HCT116 (cell line): ENCODE measurements around the gene NCF4. TPM values are rescaled to one million over a fixed set of nuclear protein-coding genes. Genes with fewer than 3 reads are reported as not detected.

Source experiments
- ATAC-seq: fragments of 200-7000 bp; cut with Tn5 transposase; 2 replicates; pipeline ENCODE4 v1.9.1; 2020; ENCODE audit warnings: mild to moderate bottlenecking, moderate library complexity
- BruUV-seq: library from RNA; stranded (reverse); fragments of 400-500 nt; replicated peaks from 2 replicates; lab custom pipeline; 2021; lab: Mats Ljungman, UMichigan
- CTCF ChIA-PET: fragments of 300-600 bp; sonication (Branson Sonifier 250); formaldehyde crosslinking; loops from one replicate; lab custom pipeline; 2021; ENCODE audit warnings: antibody characterized with exemption; lab: Charles Lee
- POLR2A ChIA-PET: fragments of 300-600, 350-600 bp; sonication (Branson Sonifier 250); formaldehyde crosslinking; loops from one replicate; lab custom pipeline; 2021; ENCODE audit warnings: antibody characterized with exemption; lab: Charles Lee
- RAD21 ChIA-PET, 2 experiments: fragments of 300-600 bp; sonication (Branson Sonifier 250); formaldehyde crosslinking; loops; one replicate each; lab custom pipeline; 2023; ENCODE audit warnings: low total read pairs in 2 of 2; ENCODE audit not compliant: uncharacterized antibody in 2 of 2, unreplicated experiment in 2 of 2, low non-redundant PET in 1 of 2; lab: Charles Lee
- DNase-seq: peaks from one replicate; pipeline ENCODE4 v3.0.0-alpha.2; 2010; ENCODE audit warnings: low read depth, low spot score
- H2AFZ ChIP-seq: fragments of 200-600 bp; shearing (Covaris generic), sonication (generic); 2 replicates; pipeline ENCODE4 v1.6.1; 2017; ENCODE audit warnings: low read depth, mixed run types, mixed read lengths, antibody characterized with exemption, low read length; ENCODE audit not compliant: poor library complexity, severe bottlenecking
- H3K27ac ChIP-seq: 2 replicates; pipeline ENCODE4 v1.5.1; 2012; ENCODE audit warnings: low read depth, low read length
- H3K27me3 ChIP-seq: fragments of 200-600 bp; sonication (generic); 2 replicates; pipeline ENCODE4 v1.6.1; 2016; ENCODE audit warnings: mixed run types, low read length, mixed read lengths; ENCODE audit not compliant: insufficient read depth
- H3K36me3 ChIP-seq, 2 experiments: fragments of 200-500 bp in 1 of 2; fragments of 200-600 bp in 1 of 2; sonication (Bioruptor generic) in 1 of 2; sonication (generic) in 1 of 2; 2 replicates each; pipeline versions ENCODE4 v1.5.1 to v1.6.1; 2014 to 2016; ENCODE audit warnings: low read length in 2 of 2, inconsistent platforms in 1 of 2, mixed read lengths in 1 of 2, mixed run types in 1 of 2; ENCODE audit not compliant: insufficient read depth in 2 of 2, control insufficient read depth in 1 of 2
- H3K4me1 ChIP-seq, 2 experiments: fragments of 200-600 bp in 1 of 2; sonication (generic) in 1 of 2; 2 replicates each; pipeline versions ENCODE4 v1.5.1 to v1.6.1; 2012 to 2017; ENCODE audit warnings: low read length in 2 of 2, inconsistent platforms in 1 of 2, mild to moderate bottlenecking in 1 of 2, mixed read lengths in 1 of 2, mixed run types in 1 of 2, moderate library complexity in 1 of 2; ENCODE audit not compliant: insufficient read depth in 2 of 2, control insufficient read depth in 1 of 2
- H3K4me2 ChIP-seq: fragments of 200-600 bp; sonication (generic); 2 replicates; pipeline ENCODE4 v1.6.1; 2017; ENCODE audit warnings: mixed run types, low read length, mixed read lengths
- H3K4me3 ChIP-seq, 2 experiments: fragments of 200-600 bp in 1 of 2; sonication (generic) in 1 of 2; replicated peaks in 1 of 2; 2 replicates each; pipeline ENCODE4 v1.5.1; 2011 to 2016; ENCODE audit warnings: low read length in 2 of 2, control low read depth in 1 of 2, low read depth in 1 of 2, mild to moderate bottlenecking in 1 of 2, mixed read lengths in 1 of 2, mixed run types in 1 of 2
- H3K79me2 ChIP-seq: fragments of 200-600 bp; sonication (generic); 2 replicates; pipeline ENCODE4 v1.6.1; 2017; ENCODE audit warnings: mild to moderate bottlenecking, mixed run types, low read length, moderate library complexity, mixed read lengths; ENCODE audit not compliant: insufficient read depth
- H3K9ac ChIP-seq: fragments of 200-600 bp; sonication (generic); 2 replicates; pipeline ENCODE4 v1.6.1; 2016; ENCODE audit warnings: low read length, mixed read lengths
- H3K9me2 ChIP-seq: fragments of 200-600 bp; sonication (generic), shearing (Covaris generic); 2 replicates; pipeline ENCODE4 v1.6.1; 2017; ENCODE audit warnings: mixed run types, mild to moderate bottlenecking, moderate library complexity; ENCODE audit not compliant: insufficient read depth
- H3K9me3 ChIP-seq, 2 experiments: fragments of 200-500 bp in 1 of 2; fragments of 200-600 bp in 1 of 2; sonication (Bioruptor generic) in 1 of 2; sonication (generic) in 1 of 2; 2 replicates each; pipeline ENCODE4 v1.6.1; 2014 to 2017; ENCODE audit warnings: low read length in 2 of 2, mixed read lengths in 2 of 2, inconsistent platforms in 1 of 2, low read depth in 1 of 2, mild to moderate bottlenecking in 1 of 2, mixed run types in 1 of 2, moderate library complexity in 1 of 2; ENCODE audit not compliant: control insufficient read depth in 1 of 2, insufficient read depth in 1 of 2
- H4K20me1 ChIP-seq: fragments of 200-600 bp; sonication (generic), shearing (Covaris generic); 2 replicates; pipeline ENCODE4 v1.6.1; 2017; ENCODE audit warnings: mixed run types, mild to moderate bottlenecking, moderate library complexity; ENCODE audit not compliant: insufficient read depth
- CEBPB ChIP-seq: IDR thresholded peaks from 2 replicates; pipeline ENCODE4 v1.6.1; 2012; ENCODE audit warnings: low read depth
- CTCF ChIP-seq, 3 experiments: fragments of 200-600 bp in 1 of 3; sonication (generic) in 1 of 3; IDR thresholded peaks in 2 of 3; conservative IDR thresholded peaks in 1 of 3; 2 replicates each; pipeline ENCODE4 v1.5.1; 2012 to 2017; ENCODE audit warnings: low read depth in 2 of 3, low read length in 2 of 3, antibody characterized with exemption in 1 of 3, borderline replicate concordance in 1 of 3, control low read depth in 1 of 3, mild to moderate bottlenecking in 1 of 3, mixed read lengths in 1 of 3, mixed run types in 1 of 3, moderate library complexity in 1 of 3; ENCODE audit not compliant: insufficient read depth in 1 of 3
- EGR1 ChIP-seq: IDR thresholded peaks from 2 replicates; pipeline ENCODE4 v1.6.1; 2012; ENCODE audit warnings: low read depth
- ELF1 ChIP-seq: IDR thresholded peaks from 2 replicates; pipeline ENCODE4 v1.6.1; 2012; ENCODE audit warnings: low read depth, borderline replicate concordance
- EZH2 ChIP-seq: fragments of 200-600 bp; sonication (generic); IDR thresholded peaks from 2 replicates; pipeline ENCODE4 v1.6.1; 2017; ENCODE audit warnings: antibody characterized with exemption, mixed run types
- MAX ChIP-seq: IDR thresholded peaks from 2 replicates; pipeline ENCODE4 v1.6.1; 2012
- RAD21 ChIP-seq: IDR thresholded peaks from 2 replicates; pipeline ENCODE4 v1.6.1; 2012; ENCODE audit warnings: low read depth, mild to moderate bottlenecking
- intact Hi-C: fragments of 100-400 bp; cut with micrococcal nuclease; formaldehyde crosslinking; loops from 2 replicates; pipeline ENCODE4 v1.10.0; 2022
- total RNA-seq: library from RNA; stranded (reverse); gene quantifications from one replicate; pipeline ENCODE4 v1.2.1, GENCODE V29; 2021; ENCODE audit not compliant: unreplicated experiment

Gene NCF4
- total RNA-seq, 1 experiment from 2014 or later: 0.37 TPM

- Histone ChIP-seq H2AFZ (no peak overlapping the region), H3K79me2 (no peaks in the 10 kb centered on the region), H3K9me3 (no peaks in the 10 kb centered on the region), H3K4me1 (no peaks in the 10 kb centered on the region), H3K27ac (no peak overlapping the region), H3K4me3 (no peak overlapping the region), H4K20me1 (no peaks in the 10 kb centered on the region), H3K9me2 (no peaks in the 10 kb centered on the region), H3K36me3 (no peaks in the 10 kb centered on the region), H3K4me2 (no peak overlapping the region), H3K9ac (no peak overlapping the region), H3K27me3 (peaks cover 5% of the 10 kb centered on the region; the same call in 1 of the 2 replicates)
- ATAC-seq: no peak
- no peak for DNase-seq
- intact Hi-C loops: no loop called here
- POLR2A ChIA-PET: no interaction called here
- CTCF ChIA-PET: interaction anchor here (4.7 kb wide), 1 partner anchor 10 kb away, joined by 25 read pairs; no protein-coding TSS in a partner anchor
- no peak for TF ChIP-seq MAX
- TF ChIP-seq CTCF (IDR thresholded peaks at IDR 0.05 in 2 of 3, conservative IDR thresholded peaks at IDR 0.05 in 1 of 3; ENCODE audit: borderline replicate concordance in 1 of 3, insufficient read depth in 1 of 3, low read depth in 2 of 3, low read length in 2 of 3): no peak
- TF ChIP-seq RAD21: no peak
- no peak for TF ChIP-seq ELF1
- TF ChIP-seq EZH2: no peak
- no TSS peak for BruUV-seq
- RAD21 ChIA-PET: no interaction called here
Observed at GRCh38 chr22:36846949-36847348, 13.9 kb upstream of the NCF4 start.

GRCh38 chr22:36850056-36850455, 10.8 kb upstream of the NCF4 start:
- Histone ChIP-seq H3K4me2 (no peak overlapping the region), H2AFZ (no peak overlapping the region), H3K27ac (no peak overlapping the region), H3K36me3 (no peaks in the 10 kb centered on the region), H3K4me1 (peaks cover 0 to 7% of the 10 kb centered on the region in 2 experiments; a peak in 1 of 4 replicates), H3K27me3 (0 out of 2 replicates have a peak, but pooled peaks cover 5% of the 10 kb centered on the region), H3K9me2 (no peaks in the 10 kb centered on the region), H3K4me3 (no peak overlapping the region), H4K20me1 (no peaks in the 10 kb centered on the region), H3K9me3 (no peaks in the 10 kb centered on the region), H3K79me2 (no peaks in the 10 kb centered on the region), H3K9ac (no peak overlapping the region)
- RAD21 ChIA-PET: no interaction called here
- DNase-seq (no peak), ATAC-seq (no peak)
- BruUV-seq: no TSS peak
- no peak for TF ChIP-seq CEBPB
- TF ChIP-seq EGR1: no peak
- POLR2A ChIA-PET: no interaction called here
- CTCF ChIA-PET: interaction anchor here (1.3 kb wide), 1 partner anchor 303 kb away, joined by 3 read pairs; no protein-coding TSS in a partner anchor
- intact Hi-C loops: loop anchor here (10.0 kb wide), 1 partner anchor 345 kb away; no protein-coding TSS in a partner anchor
